ENCODE data around the gene SH3BP1.

The SH3BP1 gene

GRCh38 chr22:37610480-37611129 lies 28.9 kb upstream of the SH3BP1 start:
- TF ChIP-seq, protein P1, sequence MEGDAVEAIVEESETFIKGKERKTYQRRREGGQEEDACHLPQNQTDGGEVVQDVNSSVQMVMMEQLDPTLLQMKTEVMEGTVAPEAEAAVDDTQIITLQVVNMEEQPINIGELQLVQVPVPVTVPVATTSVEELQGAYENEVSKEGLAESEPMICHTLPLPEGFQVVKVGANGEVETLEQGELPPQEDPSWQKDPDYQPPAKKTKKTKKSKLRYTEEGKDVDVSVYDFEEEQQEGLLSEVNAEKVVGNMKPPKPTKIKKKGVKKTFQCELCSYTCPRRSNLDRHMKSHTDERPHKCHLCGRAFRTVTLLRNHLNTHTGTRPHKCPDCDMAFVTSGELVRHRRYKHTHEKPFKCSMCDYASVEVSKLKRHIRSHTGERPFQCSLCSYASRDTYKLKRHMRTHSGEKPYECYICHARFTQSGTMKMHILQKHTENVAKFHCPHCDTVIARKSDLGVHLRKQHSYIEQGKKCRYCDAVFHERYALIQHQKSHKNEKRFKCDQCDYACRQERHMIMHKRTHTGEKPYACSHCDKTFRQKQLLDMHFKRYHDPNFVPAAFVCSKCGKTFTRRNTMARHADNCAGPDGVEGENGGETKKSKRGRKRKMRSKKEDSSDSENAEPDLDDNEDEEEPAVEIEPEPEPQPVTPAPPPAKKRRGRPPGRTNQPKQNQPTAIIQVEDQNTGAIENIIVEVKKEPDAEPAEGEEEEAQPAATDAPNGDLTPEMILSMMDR (IDR thresholded peaks at IDR 0.05; ENCODE audit: low read depth, low read length) = no peak
- peak overlapping the region; percentile 90; the same call in 1 of the 2 replicates for H3K4me3 ChIP-seq (ENCODE audit: low read depth, low read length)

DNA sequence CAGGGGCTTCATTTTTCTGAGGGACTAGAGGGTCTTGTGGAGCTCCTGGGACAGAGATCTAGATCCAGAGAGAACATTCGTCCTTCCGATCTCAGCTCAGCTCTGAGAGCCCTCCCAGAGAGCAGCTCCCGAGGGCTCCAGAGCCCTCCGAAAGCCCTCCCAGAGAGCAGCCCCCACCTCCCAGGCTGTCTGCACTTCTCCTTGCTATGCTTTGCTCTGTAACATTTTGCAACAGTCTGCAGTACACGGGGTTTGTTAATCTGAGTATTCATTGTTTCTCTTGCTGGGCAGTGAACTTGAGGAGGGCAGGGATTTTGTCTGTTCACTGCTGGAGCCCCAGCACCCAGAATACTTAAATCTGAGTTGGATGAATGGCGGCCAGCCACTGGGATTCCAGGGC lies 28.3 kb upstream of the SH3BP1 start:
- H3K4me3 ChIP-seq (ENCODE audit: low read depth, low read length) = no peak overlapping the region
- TF ChIP-seq, protein P1 (IDR thresholded peaks at IDR 0.05; ENCODE audit: low read depth, low read length) = no peak

DNA sequence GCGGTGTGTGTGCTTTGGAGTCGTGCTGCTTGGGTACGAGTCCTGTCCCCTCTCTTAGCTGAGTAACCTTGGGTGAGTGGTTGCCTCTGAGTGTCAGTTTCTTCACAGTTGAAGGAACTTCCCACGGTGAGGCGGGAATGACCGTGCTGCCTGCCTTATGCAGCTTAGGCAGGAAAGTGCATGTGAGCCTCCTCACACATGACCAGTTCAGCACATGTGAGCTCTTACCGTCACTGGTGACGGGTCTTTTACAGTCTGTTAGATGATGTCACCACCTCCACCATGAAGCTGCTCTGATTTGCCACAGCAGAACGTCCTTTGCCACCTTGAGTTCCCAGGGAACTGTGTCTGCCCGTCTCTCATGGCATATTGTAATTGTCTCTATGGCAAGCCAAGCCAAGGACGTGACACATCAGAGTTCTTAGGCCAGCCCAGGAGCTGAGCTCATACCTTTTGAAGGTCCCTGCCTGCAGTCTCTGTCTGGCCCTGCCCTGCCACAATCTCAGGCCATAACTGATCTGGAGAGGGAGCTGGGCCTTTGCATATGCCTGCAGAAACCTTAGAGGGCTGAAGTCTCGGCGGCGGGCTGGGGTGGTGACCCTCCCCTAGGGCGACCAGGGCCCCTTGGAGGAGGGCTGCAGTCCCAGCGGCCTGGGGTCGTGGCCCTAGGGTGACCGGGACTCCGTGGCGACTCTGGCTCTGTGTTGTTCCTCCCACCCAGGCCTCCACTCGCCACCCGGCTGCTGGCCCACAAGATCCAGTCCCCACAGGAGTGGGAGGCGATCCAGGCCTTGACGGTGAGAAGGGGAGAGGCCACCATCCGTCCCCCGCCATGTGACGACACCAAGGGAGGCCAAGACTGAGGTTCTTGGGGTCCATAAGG lies 23.0 kb upstream of the SH3BP1 start:
- TF ChIP-seq, protein P1 (IDR thresholded peaks at IDR 0.05; ENCODE audit: low read depth, low read length) = no peak
- H3K4me3 ChIP-seq (ENCODE audit: low read depth, low read length) = no peak overlapping the region

DNA sequence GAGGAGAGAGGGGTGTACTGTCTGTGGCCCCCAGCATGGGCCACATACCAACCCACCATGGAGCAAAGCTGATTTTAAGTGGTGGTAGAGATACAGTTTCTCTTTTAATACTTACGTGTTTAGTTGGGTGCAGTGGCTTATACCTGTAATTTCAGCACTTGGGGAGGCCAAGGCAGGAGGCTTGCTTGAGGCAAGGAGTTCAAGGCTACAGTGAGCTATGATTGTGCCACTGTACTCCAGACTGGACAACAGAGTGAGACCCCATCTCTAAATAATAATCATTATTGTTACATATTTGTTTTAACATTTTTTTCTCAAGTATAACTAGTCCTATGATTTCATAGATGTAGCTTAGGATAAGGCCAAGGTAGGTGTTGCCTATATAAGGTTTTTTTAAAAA lies 22.0 kb upstream of the SH3BP1 start:
- no peak overlapping the region for H3K4me3 ChIP-seq (ENCODE audit: low read depth, low read length)
- TF ChIP-seq, protein P1 (IDR thresholded peaks at IDR 0.05; ENCODE audit: low read depth, low read length) = no peak

DNA sequence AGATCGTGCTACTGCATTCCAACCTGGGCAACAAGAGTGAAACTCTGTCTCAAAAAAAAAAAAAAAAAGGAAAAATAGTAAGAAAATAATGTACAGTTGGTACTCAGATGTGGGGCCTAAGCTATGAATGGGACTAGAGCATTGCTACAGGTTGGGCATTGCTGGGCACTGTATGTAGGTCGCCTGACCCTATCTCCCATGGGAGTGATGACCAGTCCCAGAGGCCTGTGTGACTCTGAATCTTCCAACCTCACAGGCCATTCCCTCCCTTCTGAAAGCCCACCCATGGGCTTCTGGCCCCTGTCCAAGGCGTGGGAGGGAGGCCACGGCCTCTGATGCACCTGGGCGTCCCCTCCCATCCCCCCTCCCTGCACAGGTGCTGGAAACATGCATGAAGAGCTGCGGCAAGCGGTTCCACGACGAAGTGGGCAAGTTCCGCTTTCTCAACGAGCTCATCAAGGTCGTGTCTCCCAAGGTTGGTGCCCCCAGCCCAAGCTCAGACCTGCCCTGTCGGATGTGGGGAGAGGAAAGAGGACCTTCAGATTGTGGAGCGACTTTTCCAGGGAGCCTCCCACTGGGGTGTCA lies 21.3 kb upstream of the SH3BP1 start:
- H3K4me3 ChIP-seq (ENCODE audit: low read depth, low read length) = no peak overlapping the region
- TF ChIP-seq, protein P1 (IDR thresholded peaks at IDR 0.05; ENCODE audit: low read depth, low read length) = no peak

DNA sequence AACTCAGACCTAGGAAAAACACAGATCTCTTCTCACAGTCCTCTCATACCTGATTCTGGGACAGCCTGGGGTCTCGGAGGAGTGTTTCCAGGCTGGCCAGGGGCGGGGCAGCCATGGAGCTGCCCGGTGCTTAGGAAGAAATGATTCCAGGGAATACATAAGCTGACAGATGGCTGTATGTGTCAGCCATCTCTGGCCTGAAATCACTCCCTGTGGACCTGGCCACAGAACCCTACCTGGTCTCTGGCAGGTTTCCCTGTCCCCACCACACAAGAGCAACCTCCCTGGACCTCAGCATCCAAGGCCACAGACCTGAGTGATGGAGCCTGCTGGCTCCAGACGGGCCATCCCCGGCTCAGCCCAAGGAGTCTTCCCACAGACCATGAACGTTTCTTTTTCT lies 20.8 kb upstream of the SH3BP1 start:
- TF ChIP-seq, protein P1 (IDR thresholded peaks at IDR 0.05; ENCODE audit: low read depth, low read length) = no peak
- H3K4me3 ChIP-seq (ENCODE audit: low read depth, low read length) = no peak overlapping the region

GRCh38 chr22:37619991-37620390 lies 19.5 kb upstream of the SH3BP1 start:
- TF ChIP-seq, protein P1 (IDR thresholded peaks at IDR 0.05; ENCODE audit: low read depth, low read length) = no peak
- no peak overlapping the region for H3K4me3 ChIP-seq (ENCODE audit: low read depth, low read length)

All from WI38 (cell line).